ENCODE results near the gene LSM14B. TPM values are rescaled to one million over a fixed set of nuclear protein-coding genes. Genes with fewer than 3 reads are reported as not detected.

The LSM14B gene
- total and polyA plus RNA-seq, 8 donors = 0.58 to 27.2 (median 15.3) TPM

GRCh38 chr20:62136283-62137091 lies 14.2 kb downstream of the LSM14B start:
- Histone ChIP-seq H3K4me1 (peaks cover 18 to 67% (median 26%) of the 10 kb centered on the region in 4 donors), H3K27ac (peak overlapping the region in 2 of 5 donors; percentile 19 to 25), H3K4me3 (no peak overlapping the region), H3K9me3 (no peaks in the 10 kb centered on the region), H3K36me3 (peaks cover 82 to 93% (median 92%) of the 10 kb centered on the region in 4 donors), H3K27me3 (no peaks in the 10 kb centered on the region)
- DNase-seq = peak; percentile 77 to 90
- 49 to 53% (median 51%) methylated on average over 8 of the region's 8 CpGs for WGBS, 5 donors
- intact Hi-C loops (cut with DNase I; ENCODE audit: low total_unique reads) = loop anchor here (5.0 kb wide), 1 partner anchor 69 kb away; the partner anchor contains the start of gene TAF4
- TF ChIP-seq POLR2A (IDR thresholded peaks at IDR 0.05) (no peak), POLR2AphosphoS5 (IDR thresholded peaks at IDR 0.05) (peak in 2 of 3 donors; percentile 9 to 33), CTCF (IDR thresholded peaks at IDR 0.05) (peak in 5 of 7 experiments; percentile 25 to 80 (median 66))

DNA sequence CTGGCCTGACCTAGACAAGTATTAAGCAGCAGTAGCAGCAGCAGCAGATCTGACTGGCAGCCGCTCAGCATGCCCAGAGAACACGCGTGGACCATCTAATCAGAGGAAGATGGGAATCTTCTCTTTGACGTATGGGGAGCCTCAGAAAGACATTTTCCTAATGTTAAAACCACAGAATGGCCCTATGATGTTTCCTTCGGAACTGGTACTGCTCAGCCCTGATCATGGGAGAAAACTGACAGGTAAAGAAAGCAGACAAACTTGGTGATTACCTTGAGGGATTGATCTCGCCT lies 14.8 kb downstream of the LSM14B start:
- Histone ChIP-seq H3K9me3 (no peaks in the 10 kb centered on the region), H3K4me3 (no peak overlapping the region), H3K27ac (no peak overlapping the region), H3K4me1 (peaks cover 24 to 67% (median 32%) of the 10 kb centered on the region in 4 donors), H3K36me3 (peaks cover 76 to 88% (median 86%) of the 10 kb centered on the region in 4 donors), H3K27me3 (no peaks in the 10 kb centered on the region)
- intact Hi-C loops (cut with DNase I; ENCODE audit: low total_unique reads) = loop anchor here (5.0 kb wide), 1 partner anchor 70 kb away; the partner anchor contains the start of gene TAF4
- no peak for DNase-seq
- 67 to 82% (median 79%) methylated on average over 6 of the region's 6 CpGs for WGBS, 5 donors
- TF ChIP-seq CTCF (IDR thresholded peaks at IDR 0.05) (peak in 1 of 7 experiments; percentile 42), POLR2AphosphoS5 (IDR thresholded peaks at IDR 0.05) (no peak), POLR2A (IDR thresholded peaks at IDR 0.05) (no peak), EP300 (IDR thresholded peaks at IDR 0.05) (no peak)

GRCh38 chr20:62137478-62138203 lies 15.4 kb downstream of the LSM14B start:
- no peak for DNase-seq
- H3K4me1 ChIP-seq = peaks cover 24 to 66% (median 34%) of the 10 kb centered on the region in 4 donors
- TF ChIP-seq CTCF (IDR thresholded peaks at IDR 0.05) (no peak), EP300 (IDR thresholded peaks at IDR 0.05) (no peak), POLR2AphosphoS5 (IDR thresholded peaks at IDR 0.05) (no peak), POLR2A (IDR thresholded peaks at IDR 0.05) (no peak)
- H3K4me3 ChIP-seq = no peak overlapping the region
- H3K27ac ChIP-seq = peak overlapping the region in 1 of 5 donors; percentile 14
- H3K36me3 ChIP-seq = peaks cover 70 to 82% (median 80%) of the 10 kb centered on the region in 4 donors
- 68 to 81% (median 77%) methylated on average over 8 of the region's 8 CpGs for WGBS, 5 donors
- H3K27me3 ChIP-seq = no peaks in the 10 kb centered on the region
- intact Hi-C loops (cut with DNase I; ENCODE audit: low total_unique reads) = loop anchor here (5.0 kb wide), 1 partner anchor 70 kb away; the partner anchor contains the start of gene TAF4
- H3K9me3 ChIP-seq = no peaks in the 10 kb centered on the region

- peak overlapping the region in 1 of 5 donors; percentile 14 for H3K27ac ChIP-seq
- H3K36me3 ChIP-seq = peaks cover 67 to 76% (median 75%) of the 10 kb centered on the region in 4 donors
- intact Hi-C loops (cut with DNase I; ENCODE audit: low total_unique reads) = loop anchor here (5.0 kb wide), 1 partner anchor 71 kb away; the partner anchor contains the start of gene TAF4
Observed at GRCh38 chr20:62138204-62138543, 15.9 kb downstream of the LSM14B start.

More at GRCh38 chr20:62138204-62138543, 15.9 kb downstream of the LSM14B start:
- TF ChIP-seq CTCF (IDR thresholded peaks at IDR 0.05) (no peak), POLR2A (IDR thresholded peaks at IDR 0.05) (no peak), POLR2AphosphoS5 (IDR thresholded peaks at IDR 0.05) (no peak), EP300 (IDR thresholded peaks at IDR 0.05) (no peak)
- H3K4me3 ChIP-seq = no peak overlapping the region
- H3K9me3 ChIP-seq = no peaks in the 10 kb centered on the region
- 81 to 90% (median 84%) methylated on average over 11 of the region's 11 CpGs for WGBS, 5 donors
- no peak for DNase-seq
- H3K27me3 ChIP-seq = no peaks in the 10 kb centered on the region
- H3K4me1 ChIP-seq = peaks cover 24 to 61% (median 33%) of the 10 kb centered on the region in 4 donors
